ENCODE measurements around the gene TIGAR. TPM values are rescaled to one million over a fixed set of nuclear protein-coding genes. Genes with fewer than 3 reads are reported as not detected.

Gene TIGAR
- polyA plus RNA-seq, 3 donors: 5.5 to 16.0 (median 11.0) TPM

DNA sequence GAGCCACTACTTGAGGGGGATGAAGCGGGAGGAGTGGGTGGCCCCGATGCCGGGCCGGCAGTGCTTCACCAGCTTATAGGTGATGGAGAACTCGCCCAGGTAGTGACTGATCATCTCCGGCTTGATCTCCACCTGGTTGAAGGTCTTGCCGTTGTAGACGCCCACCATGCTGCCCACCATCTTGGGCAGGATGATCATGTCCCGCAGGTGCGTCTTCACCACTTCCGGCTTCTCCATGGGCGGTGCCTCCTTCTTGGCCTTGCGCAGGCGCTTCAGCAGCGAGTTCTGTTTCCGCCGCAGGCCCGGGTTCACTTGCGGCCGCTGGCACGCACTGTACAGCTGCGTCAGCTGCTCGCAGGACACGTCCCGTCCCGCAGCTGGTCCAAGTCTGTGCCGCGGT is 3.4 kb downstream of the TIGAR start:
- H3K27ac Mint-ChIP-seq: no peak overlapping the region
- 100% methylated on average over 20 of the region's 28 CpGs for WGBS (ENCODE audit: insufficient coverage)

DNA sequence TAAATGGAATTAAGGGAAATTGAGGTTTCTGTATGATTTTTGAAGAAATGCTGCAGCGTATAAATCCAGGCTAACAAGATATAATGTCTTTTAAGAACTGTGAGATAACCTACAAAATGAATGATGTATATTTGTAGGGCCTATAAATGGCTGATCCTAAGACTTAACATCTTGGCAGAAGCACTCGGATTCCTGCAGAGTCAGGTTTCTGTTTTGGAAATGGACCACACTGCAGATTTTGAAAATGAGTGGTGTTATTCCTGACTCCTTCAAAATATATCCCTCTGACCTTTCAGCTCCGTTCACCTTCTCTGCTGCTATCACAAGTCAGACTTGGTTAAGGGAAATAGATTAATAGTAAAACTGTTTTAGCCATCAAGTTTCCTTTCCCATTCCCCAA is 5.0 kb downstream of the TIGAR start:
- intact Hi-C loops (cut with micrococcal nuclease): loop anchor here (10.0 kb wide), 3 partner anchors 209 to 1021 kb away; partner anchors contain the start of genes AKAP3 (in 1 of the 2), NDUFA9 (in 1 of the 2) and RAD51AP1 (in 1 of the 2)
- H3K9me3 ChIP-seq (replicated peaks in 1 of 2; ENCODE audit: control insufficient read depth in 1 of 2, insufficient read depth in 1 of 2, low read length in 2 of 2): no peaks in the 10 kb centered on the region
- H2AFZ ChIP-seq (ENCODE audit: insufficient read depth, low read depth, low read length, poor library complexity, severe bottlenecking): no peak overlapping the region
- H3K4me3 ChIP-seq (replicated peaks in 1 of 3; ENCODE audit: low read depth in 2 of 3, low read length in 3 of 3): no peak overlapping the region
- H3K27me3 ChIP-seq (ENCODE audit: control insufficient read depth in 2 of 2, insufficient read depth in 2 of 2, low read length in 2 of 2): no peaks in the 10 kb centered on the region
- H3K4me1 ChIP-seq (ENCODE audit: control insufficient read depth in 1 of 2, insufficient read depth in 2 of 2, low read length in 2 of 2): peaks cover 28 to 29% of the 10 kb centered on the region in 2 donors
- Mint-ChIP-seq H3K27ac (no peak overlapping the region), H3K27me3 (ENCODE audit: low read depth in 3 of 3) (peaks cover 0 to 4% (median 0%) of the 10 kb centered on the region in 3 donors), H3K9me3 (no peaks in the 10 kb centered on the region), H3K4me1 (peaks cover 28% of the 10 kb centered on the region), H3K36me3 (peaks cover 24 to 37% of the 10 kb centered on the region in 2 donors), H3K4me3 (no peak overlapping the region)
- DNase-seq: no peak
- H3K27ac ChIP-seq (ENCODE audit: low read depth in 1 of 2, low read length in 2 of 2): no peak overlapping the region
- peaks cover 8 to 26% of the 10 kb centered on the region in 2 donors for H3K36me3 ChIP-seq (replicated peaks in 1 of 2; ENCODE audit: control insufficient read depth in 1 of 2, insufficient read depth in 2 of 2, low read length in 2 of 2)
- peaks cover 92% of the 10 kb centered on the region for H3K79me2 ChIP-seq (ENCODE audit: insufficient read depth, low read length)
- 100% methylated on average over 1 of the region's 3 CpGs for WGBS (ENCODE audit: insufficient coverage)
- H4K20me1 ChIP-seq (ENCODE audit: insufficient read depth, low read length): peaks cover 69% of the 10 kb centered on the region
- H3K9ac ChIP-seq (ENCODE audit: insufficient read depth, low read length, poor library complexity, severe bottlenecking): no peak overlapping the region
- TF ChIP-seq, protein P1, sequence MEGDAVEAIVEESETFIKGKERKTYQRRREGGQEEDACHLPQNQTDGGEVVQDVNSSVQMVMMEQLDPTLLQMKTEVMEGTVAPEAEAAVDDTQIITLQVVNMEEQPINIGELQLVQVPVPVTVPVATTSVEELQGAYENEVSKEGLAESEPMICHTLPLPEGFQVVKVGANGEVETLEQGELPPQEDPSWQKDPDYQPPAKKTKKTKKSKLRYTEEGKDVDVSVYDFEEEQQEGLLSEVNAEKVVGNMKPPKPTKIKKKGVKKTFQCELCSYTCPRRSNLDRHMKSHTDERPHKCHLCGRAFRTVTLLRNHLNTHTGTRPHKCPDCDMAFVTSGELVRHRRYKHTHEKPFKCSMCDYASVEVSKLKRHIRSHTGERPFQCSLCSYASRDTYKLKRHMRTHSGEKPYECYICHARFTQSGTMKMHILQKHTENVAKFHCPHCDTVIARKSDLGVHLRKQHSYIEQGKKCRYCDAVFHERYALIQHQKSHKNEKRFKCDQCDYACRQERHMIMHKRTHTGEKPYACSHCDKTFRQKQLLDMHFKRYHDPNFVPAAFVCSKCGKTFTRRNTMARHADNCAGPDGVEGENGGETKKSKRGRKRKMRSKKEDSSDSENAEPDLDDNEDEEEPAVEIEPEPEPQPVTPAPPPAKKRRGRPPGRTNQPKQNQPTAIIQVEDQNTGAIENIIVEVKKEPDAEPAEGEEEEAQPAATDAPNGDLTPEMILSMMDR (IDR thresholded peaks at IDR 0.05): no peak
- H3K4me2 ChIP-seq (replicated peaks; ENCODE audit: extremely low read depth, low read length, poor library complexity, severe bottlenecking): no peak overlapping the region

More for the DNA sequence above, 3.4 kb downstream of the TIGAR start:
- H3K4me3 Mint-ChIP-seq: no peak overlapping the region
- no peak for DNase-seq
- Histone ChIP-seq H3K9me3 (replicated peaks in 1 of 2; ENCODE audit: control insufficient read depth in 1 of 2, insufficient read depth in 1 of 2, low read length in 2 of 2) (no peaks in the 10 kb centered on the region), H3K27ac (ENCODE audit: low read depth in 1 of 2, low read length in 2 of 2) (no peak overlapping the region), H3K9ac (ENCODE audit: insufficient read depth, low read length, poor library complexity, severe bottlenecking) (no peak overlapping the region), H4K20me1 (ENCODE audit: insufficient read depth, low read length) (peaks cover 53% of the 10 kb centered on the region), H3K4me3 (replicated peaks in 1 of 3; ENCODE audit: low read depth in 2 of 3, low read length in 3 of 3) (no peak overlapping the region), H3K36me3 (replicated peaks in 1 of 2; ENCODE audit: control insufficient read depth in 1 of 2, insufficient read depth in 2 of 2, low read length in 2 of 2) (peaks cover 5 to 10% of the 10 kb centered on the region in 2 donors), H3K4me1 (ENCODE audit: control insufficient read depth in 1 of 2, insufficient read depth in 2 of 2, low read length in 2 of 2) (peaks cover 33 to 37% of the 10 kb centered on the region in 2 donors), H3K27me3 (ENCODE audit: control insufficient read depth in 2 of 2, insufficient read depth in 2 of 2, low read length in 2 of 2) (no peaks in the 10 kb centered on the region), H3K4me2 (replicated peaks; ENCODE audit: extremely low read depth, low read length, poor library complexity, severe bottlenecking) (no peak overlapping the region), H2AFZ (ENCODE audit: insufficient read depth, low read depth, low read length, poor library complexity, severe bottlenecking) (no peak overlapping the region), H3K79me2 (ENCODE audit: insufficient read depth, low read length) (peaks cover 77% of the 10 kb centered on the region)
- peaks cover 13 to 21% of the 10 kb centered on the region in 2 donors for H3K36me3 Mint-ChIP-seq
- H3K27me3 Mint-ChIP-seq (ENCODE audit: low read depth in 3 of 3): peaks cover 0 to 5% (median 4%) of the 10 kb centered on the region in 3 donors
- peaks cover 0 to 2% (median 0%) of the 10 kb centered on the region in 7 donors for H3K9me3 Mint-ChIP-seq
- intact Hi-C loops (cut with micrococcal nuclease): loop anchor here (5.0 to 10.0 kb wide), 4 partner anchors 37 to 1020 kb away; partner anchors contain the start of genes AKAP3 (in 1 of the 2), NDUFA9 (in 1 of the 2) and RAD51AP1 (in 1 of the 2)
- TF ChIP-seq, protein P1 (IDR thresholded peaks at IDR 0.05): no peak
- H3K4me1 Mint-ChIP-seq: peaks cover 38% of the 10 kb centered on the region

All from CD14-positive monocyte (primary cell).